K562 (cell line): Measurements from ENCODE around the gene RFX7. TPM values are rescaled to one million over a fixed set of nuclear protein-coding genes. Genes with fewer than 3 reads are reported as not detected.

Experiments used
- ASH1L ChIP-seq: fragments of 450-650 bp; IDR thresholded peaks from 2 replicates; pipeline ENCODE4 v1.6.1; 2018; ENCODE audit warnings: borderline replicate concordance, mild to moderate bottlenecking, low read depth; ENCODE audit not compliant: partially characterized antibody
- ATF6 ChIP-seq: sonication (generic); formaldehyde crosslinking; IDR thresholded peaks from 2 replicates; pipeline ENCODE4 v1.4.0; 2020; ENCODE audit warnings: mild to moderate bottlenecking, missing genetic modification reagents
- CBX1 ChIP-seq: sonication (generic); IDR thresholded peaks from 2 replicates; pipeline ENCODE4 v1.6.1; 2016; ENCODE audit warnings: antibody characterized with exemption, low read depth, mild to moderate bottlenecking
- E2F8 ChIP-seq: fragments of 450-650 bp; IDR thresholded peaks from 2 replicates; pipeline ENCODE4 v1.7.1; 2018; ENCODE audit warnings: mild to moderate bottlenecking, low read depth; ENCODE audit not compliant: partially characterized antibody
- EGR1 ChIP-seq: fragments of 450-650 bp; conservative IDR thresholded peaks from 2 replicates; pipeline ENCODE4 v1.6.1; 2017; ENCODE audit warnings: mild to moderate bottlenecking
- EP400 ChIP-seq: fragments of 450-650 bp; IDR thresholded peaks from 2 replicates; pipeline ENCODE4 v1.6.1; 2017; ENCODE audit warnings: antibody characterized with exemption, mild to moderate bottlenecking, moderate library complexity
- ETV6 ChIP-seq, 3 experiments: fragments of 150-350 bp in 1 of 3; sonication (generic) in 1 of 3; formaldehyde crosslinking in 1 of 3; IDR thresholded peaks; 2 replicates each; pipeline versions ENCODE4 v1.6.1 to v1.8.0; 2014 to 2022; ENCODE audit warnings: borderline replicate concordance in 2 of 3, low read depth in 2 of 3, antibody characterized with exemption in 1 of 3, low read length in 1 of 3, mild to moderate bottlenecking in 1 of 3, missing genetic modification reagents in 1 of 3
- FOS ChIP-seq: IDR thresholded peaks from 3 replicates; pipeline ENCODE4 v1.6.1; 2011; ENCODE audit not compliant: insufficient read length; ENCODE audit errors: extremely low read depth
- FOXK2 ChIP-seq, 2 experiments: fragments of 450-650 bp; IDR thresholded peaks in 1 of 2; conservative IDR thresholded peaks in 1 of 2; 2 replicates each; pipeline ENCODE4 v1.6.1; 2016; ENCODE audit warnings: low read depth in 2 of 2, mild to moderate bottlenecking in 1 of 2
- NBN ChIP-seq: fragments of 450-650 bp; IDR thresholded peaks from 2 replicates; pipeline ENCODE4 v1.6.1; 2016; ENCODE audit warnings: low read depth, mild to moderate bottlenecking
- NELFE ChIP-seq: IDR thresholded peaks from 2 replicates; pipeline ENCODE4 v1.6.1; 2011; ENCODE audit warnings: mild to moderate bottlenecking; ENCODE audit not compliant: insufficient read depth, insufficient read length
- NFIX ChIP-seq: fragments of 250-450 bp; sonication (Bioruptor Pico); IDR thresholded peaks from 2 replicates; pipeline ENCODE4 v1.4.0; 2020; ENCODE audit warnings: low read depth, mild to moderate bottlenecking, moderate library complexity
- NR2F6 ChIP-seq: fragments of 450-650 bp; formaldehyde crosslinking; IDR thresholded peaks from 2 replicates; pipeline ENCODE4 v1.4.0; 2020; ENCODE audit warnings: mild to moderate bottlenecking
- PHB2 ChIP-seq: fragments of 450-650 bp; IDR thresholded peaks from 2 replicates; pipeline ENCODE4 v1.6.1; 2017; ENCODE audit warnings: low read depth
- RBM15 ChIP-seq: fragments of 200-400 bp; formaldehyde crosslinking; IDR thresholded peaks from 2 replicates; pipeline ENCODE4 v1.6.1; 2018; ENCODE audit warnings: mild to moderate bottlenecking, low read length, moderate library complexity; ENCODE audit not compliant: insufficient read depth
- ZBTB26 ChIP-seq: fragments of 450-650 bp; formaldehyde crosslinking; IDR thresholded peaks from 2 replicates; pipeline ENCODE4 v1.4.0; 2022; ENCODE audit warnings: missing genetic modification characterization
- ZNF212 ChIP-seq: fragments of 450-650 bp; formaldehyde crosslinking; IDR thresholded peaks from 2 replicates; pipeline ENCODE4 v1.4.0; 2020; ENCODE audit warnings: mild to moderate bottlenecking
- ZNF277 ChIP-seq: fragments of 250-450 bp; sonication (Bioruptor Pico); IDR thresholded peaks from 2 replicates; pipeline ENCODE4 v1.8.0; 2022; ENCODE audit warnings: inconsistent platforms, mild to moderate bottlenecking, moderate library complexity, borderline replicate concordance
- ZNF75A ChIP-seq: fragments of 450-650 bp; formaldehyde crosslinking; IDR thresholded peaks from 2 replicates; pipeline ENCODE4 v1.4.0; 2020; ENCODE audit warnings: mild to moderate bottlenecking
- polyA plus RNA-seq, 8 experiments: library from polyadenylated mRNA; depleted of rRNA in 4 of 8; stranded (reverse) in 5 of 8; unstranded in 3 of 8; fragments of >200 nt; fragmentation: Nextera tagmentation in 2 of 8; fragmentation: Illumina TruSeq in 1 of 8; extraction: Ambion mirVana in 2 of 8; extraction: Trizol in 1 of 8; gene quantifications; 2 replicates each; pipeline versions ENCODE4 v1.2.1 to v1.2.3, GENCODE V29; 2011 to 2014; ENCODE audit warnings: inconsistent platforms in 1 of 8, missing spikeins in 1 of 8
- total RNA-seq, 7 experiments: library from RNA; depleted of rRNA in 6 of 7; stranded (reverse); fragments of >200 nt in 6 of 7; fragmentation: Illumina TruSeq in 2 of 7; extraction: Trizol in 2 of 7; gene quantifications; 2 replicates each; pipeline versions ENCODE4 v1.2.1 to v1.2.3, GENCODE V29; 2011 to 2021; ENCODE audit warnings: low replicate concordance in 1 of 7

RFX7 gene
- total and polyA plus RNA-seq, 9 of the 15 experiments (the other 6 are each of a cell fraction or from before 2014, with no cell fraction given) = 2.4 to 17.9 (median 6.3) TPM

- no peak for TF ChIP-seq ATF6 (CRISPR knock-in tag)
- TF ChIP-seq EGR1 = no peak
- TF ChIP-seq ZNF75A (CRISPR knock-in tag) = no peak
- TF ChIP-seq NFIX (CRISPR knock-in tag) = no peak
- peak; percentile 5 for TF ChIP-seq FOS
- TF ChIP-seq NR2F6 (CRISPR knock-in tag) = no peak
- no peak for TF ChIP-seq ETV6 (IDR thresholded peaks at IDR 0.05; ENCODE audit: borderline replicate concordance in 1 of 2, low read depth in 2 of 2, low read length in 1 of 2)
- no peak for TF ChIP-seq ETV6 (CRISPR knock-in tag; IDR thresholded peaks at IDR 0.05; ENCODE audit: borderline replicate concordance)
- no peak for TF ChIP-seq ZNF277 (CRISPR knock-in tag)
- no peak for TF ChIP-seq RBM15
- no peak for TF ChIP-seq ASH1L
- TF ChIP-seq E2F8 = no peak
- TF ChIP-seq CBX1 = no peak
- peak; percentile 80 for TF ChIP-seq EP400
- TF ChIP-seq NELFE = no peak
- no peak for TF ChIP-seq ZNF212 (CRISPR knock-in tag)
- peak; percentile 25; the same call in 1 of the 2 replicates for TF ChIP-seq NBN
- no peak; a peak in 1 of 4 replicates for TF ChIP-seq FOXK2 (conservative IDR thresholded peaks at IDR 0.05 in 1 of 2, IDR thresholded peaks at IDR 0.05 in 1 of 2; ENCODE audit: low read depth in 2 of 2)
- TF ChIP-seq PHB2 = no peak
- no peak for TF ChIP-seq ZBTB26 (CRISPR knock-in tag)
These were observed 203.3 kb downstream of the RFX7 start (continued) for GRCh38 chr15:56040081-56041035.
